ENCODE results near the gene CHST8.

The CHST8 gene

DNA sequence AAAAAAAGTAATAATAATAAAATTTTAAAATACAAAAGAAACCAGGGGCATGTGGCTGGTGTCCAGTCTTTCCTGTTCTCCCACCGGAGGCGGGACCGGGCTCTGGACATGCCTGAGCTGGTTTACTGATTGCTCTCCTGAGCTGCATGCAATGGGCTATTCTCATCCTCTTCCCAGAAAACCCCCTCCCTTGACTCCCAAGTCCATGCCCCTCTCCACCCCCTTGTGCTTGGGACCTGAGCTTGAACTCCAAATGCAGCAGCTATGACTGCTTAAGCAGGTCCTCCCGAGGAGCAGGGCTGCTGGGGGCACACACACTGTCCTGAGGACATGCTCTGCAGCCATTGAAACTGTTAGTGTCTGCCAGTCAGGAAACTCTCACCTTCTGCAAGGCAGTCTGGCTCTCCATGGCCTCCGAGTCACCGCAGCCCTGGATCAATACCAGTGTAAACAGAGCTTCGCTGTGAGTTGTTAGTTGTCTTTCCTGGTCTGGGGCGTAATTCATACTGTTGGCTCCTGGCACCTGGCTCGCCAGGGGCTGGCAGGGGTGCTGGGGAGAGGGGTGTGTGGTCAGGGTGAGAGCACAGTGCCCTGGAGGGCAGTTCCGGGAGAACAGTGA lies 41.6 kb upstream of the CHST8 start:
- TF ChIP-seq FOXP2 (optimal IDR thresholded peaks at IDR 0.05; ENCODE audit: borderline replicate concordance, extremely low read depth, extremely low read length, insufficient read depth), result no peak
- no peak for TF ChIP-seq TAF1 (IDR thresholded peaks at IDR 0.05; ENCODE audit: borderline replicate concordance, insufficient read depth, low read length)
- TF ChIP-seq, protein P1, sequence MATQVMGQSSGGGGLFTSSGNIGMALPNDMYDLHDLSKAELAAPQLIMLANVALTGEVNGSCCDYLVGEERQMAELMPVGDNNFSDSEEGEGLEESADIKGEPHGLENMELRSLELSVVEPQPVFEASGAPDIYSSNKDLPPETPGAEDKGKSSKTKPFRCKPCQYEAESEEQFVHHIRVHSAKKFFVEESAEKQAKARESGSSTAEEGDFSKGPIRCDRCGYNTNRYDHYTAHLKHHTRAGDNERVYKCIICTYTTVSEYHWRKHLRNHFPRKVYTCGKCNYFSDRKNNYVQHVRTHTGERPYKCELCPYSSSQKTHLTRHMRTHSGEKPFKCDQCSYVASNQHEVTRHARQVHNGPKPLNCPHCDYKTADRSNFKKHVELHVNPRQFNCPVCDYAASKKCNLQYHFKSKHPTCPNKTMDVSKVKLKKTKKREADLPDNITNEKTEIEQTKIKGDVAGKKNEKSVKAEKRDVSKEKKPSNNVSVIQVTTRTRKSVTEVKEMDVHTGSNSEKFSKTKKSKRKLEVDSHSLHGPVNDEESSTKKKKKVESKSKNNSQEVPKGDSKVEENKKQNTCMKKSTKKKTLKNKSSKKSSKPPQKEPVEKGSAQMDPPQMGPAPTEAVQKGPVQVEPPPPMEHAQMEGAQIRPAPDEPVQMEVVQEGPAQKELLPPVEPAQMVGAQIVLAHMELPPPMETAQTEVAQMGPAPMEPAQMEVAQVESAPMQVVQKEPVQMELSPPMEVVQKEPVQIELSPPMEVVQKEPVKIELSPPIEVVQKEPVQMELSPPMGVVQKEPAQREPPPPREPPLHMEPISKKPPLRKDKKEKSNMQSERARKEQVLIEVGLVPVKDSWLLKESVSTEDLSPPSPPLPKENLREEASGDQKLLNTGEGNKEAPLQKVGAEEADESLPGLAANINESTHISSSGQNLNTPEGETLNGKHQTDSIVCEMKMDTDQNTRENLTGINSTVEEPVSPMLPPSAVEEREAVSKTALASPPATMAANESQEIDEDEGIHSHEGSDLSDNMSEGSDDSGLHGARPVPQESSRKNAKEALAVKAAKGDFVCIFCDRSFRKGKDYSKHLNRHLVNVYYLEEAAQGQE (IDR thresholded peaks at IDR 0.05; ENCODE audit: insufficient read depth in 1 of 2, low read depth in 2 of 2, low read length in 2 of 2), result no peak
- no peak for TF ChIP-seq SIN3A (IDR thresholded peaks at IDR 0.05; ENCODE audit: borderline replicate concordance, insufficient read depth, low read length)
- no peak for TF ChIP-seq POLR2AphosphoS5 (IDR thresholded peaks at IDR 0.05; ENCODE audit: low read depth, low read length)

DNA sequence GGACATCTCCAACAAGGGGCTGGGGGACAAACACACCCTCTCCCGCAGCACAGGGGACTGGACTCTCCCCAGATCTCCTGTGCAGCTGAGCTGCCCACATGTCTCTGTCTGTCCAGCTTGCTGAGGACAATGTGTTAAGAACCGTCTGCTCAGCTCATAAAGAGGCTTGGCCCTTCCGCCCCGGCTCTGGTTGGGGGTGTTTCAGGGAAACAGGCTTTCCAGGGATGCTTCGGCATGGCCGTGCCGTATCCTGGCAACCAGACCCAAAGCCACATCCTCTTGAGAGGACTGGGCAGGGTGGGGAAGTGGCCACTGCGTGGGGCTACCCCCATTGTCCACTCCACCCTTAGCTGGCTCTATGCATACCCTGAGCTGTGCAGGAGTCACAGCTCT lies 41.1 kb upstream of the CHST8 start:
- TF ChIP-seq FOXP2 (optimal IDR thresholded peaks at IDR 0.05; ENCODE audit: borderline replicate concordance, extremely low read depth, extremely low read length, insufficient read depth), result no peak
- TF ChIP-seq POLR2AphosphoS5 (IDR thresholded peaks at IDR 0.05; ENCODE audit: low read depth, low read length), result no peak
- TF ChIP-seq TAF1 (IDR thresholded peaks at IDR 0.05; ENCODE audit: borderline replicate concordance, insufficient read depth, low read length), result no peak
- TF ChIP-seq, protein P1 (IDR thresholded peaks at IDR 0.05; ENCODE audit: insufficient read depth in 1 of 2, low read depth in 2 of 2, low read length in 2 of 2), result no peak
- TF ChIP-seq SIN3A (IDR thresholded peaks at IDR 0.05; ENCODE audit: borderline replicate concordance, insufficient read depth, low read length), result no peak

DNA sequence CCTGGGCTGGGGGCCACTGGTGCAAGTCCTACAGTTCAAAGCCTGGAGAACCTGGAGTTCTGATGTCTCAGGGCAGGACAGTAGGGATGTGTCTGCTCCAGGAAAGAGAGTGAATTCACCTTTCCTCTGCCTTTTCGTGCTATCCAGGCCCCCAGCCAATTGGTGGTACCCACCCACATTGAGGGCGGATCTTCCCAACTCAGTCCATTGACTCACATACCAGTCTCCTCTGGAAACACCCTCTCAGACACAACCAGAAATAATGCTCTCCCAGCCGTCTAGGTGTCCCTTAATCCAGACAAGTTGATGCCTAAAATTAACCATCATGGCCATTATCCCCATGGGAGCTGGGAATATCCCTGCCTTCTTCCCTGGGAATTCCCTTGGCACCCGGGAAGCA lies 38.8 kb upstream of the CHST8 start:
- no peak for TF ChIP-seq TAF1 (IDR thresholded peaks at IDR 0.05; ENCODE audit: borderline replicate concordance, insufficient read depth, low read length)
- no peak for TF ChIP-seq POLR2AphosphoS5 (IDR thresholded peaks at IDR 0.05; ENCODE audit: low read depth, low read length)
- TF ChIP-seq SIN3A (IDR thresholded peaks at IDR 0.05; ENCODE audit: borderline replicate concordance, insufficient read depth, low read length), result no peak
- TF ChIP-seq, protein P1 (IDR thresholded peaks at IDR 0.05; ENCODE audit: insufficient read depth in 1 of 2, low read depth in 2 of 2, low read length in 2 of 2), result no peak
- no peak for TF ChIP-seq FOXP2 (optimal IDR thresholded peaks at IDR 0.05; ENCODE audit: borderline replicate concordance, extremely low read depth, extremely low read length, insufficient read depth)

DNA sequence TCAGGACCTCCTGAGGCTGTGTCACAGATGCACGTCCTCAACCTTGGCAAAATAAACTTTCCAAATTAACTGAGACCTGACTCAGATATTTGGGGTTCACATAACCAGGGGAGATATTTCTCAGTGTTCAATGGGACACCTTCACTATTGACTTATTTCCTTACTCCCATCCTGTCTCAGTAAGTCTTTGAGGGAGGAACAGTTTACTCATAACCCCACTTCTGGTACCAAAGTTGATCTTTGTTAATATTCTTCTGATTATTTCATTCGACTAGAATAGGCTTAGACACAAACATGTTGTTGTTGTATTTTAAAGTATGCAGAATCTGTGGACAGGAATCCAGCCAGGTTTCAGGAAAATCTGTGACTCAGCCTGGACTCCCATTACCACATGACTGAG lies 34.6 kb upstream of the CHST8 start:
- TF ChIP-seq FOXP2 (optimal IDR thresholded peaks at IDR 0.05; ENCODE audit: borderline replicate concordance, extremely low read depth, extremely low read length, insufficient read depth), result no peak
- TF ChIP-seq TAF1 (IDR thresholded peaks at IDR 0.05; ENCODE audit: borderline replicate concordance, insufficient read depth, low read length), result no peak
- TF ChIP-seq, protein P1 (IDR thresholded peaks at IDR 0.05; ENCODE audit: insufficient read depth in 1 of 2, low read depth in 2 of 2, low read length in 2 of 2), result no peak
- TF ChIP-seq POLR2AphosphoS5 (IDR thresholded peaks at IDR 0.05; ENCODE audit: low read depth, low read length), result no peak
- TF ChIP-seq SIN3A (IDR thresholded peaks at IDR 0.05; ENCODE audit: borderline replicate concordance, insufficient read depth, low read length), result no peak
